ENCODE measurements around the gene C5orf15. TPM values are rescaled to one million over a fixed set of nuclear protein-coding genes. Genes with fewer than 3 reads are reported as not detected.

C5orf15 gene
- total and polyA plus RNA-seq, 7 experiments from 2014 or later: 11.1 to 33.6 (median 17.9) TPM

GRCh38 chr5:134000696-134001453 lies 32.5 kb upstream of the C5orf15 start:
- Mint-ChIP-seq H3K4me1 (peaks cover 40 to 78% (median 61%) of the 10 kb centered on the region in 7 donors), H3K27me3 (no peaks in the 10 kb centered on the region), H3K27ac (peak overlapping the region in 3 of 9 donors; percentile 9 to 38 (median 16)), H3K4me3 (peak overlapping the region in 3 of 10 donors; percentile 25 to 51 (median 42)), H3K36me3 (peaks cover 0 to 10% (median 0%) of the 10 kb centered on the region in 5 donors), H3K9me3 (peaks cover 0 to 3% (median 0%) of the 10 kb centered on the region in 11 donors)
- H3K27ac ChIP-seq (ENCODE audit: low read depth, low read length): no peak overlapping the region
- ChIA-PET CTCF (interaction anchor here (0.6 kb wide), 1 partner anchor 360 kb away, joined by 3 read pairs; no protein-coding TSS in a partner anchor), POLR2A (no interaction called here)
- no peaks in the 10 kb centered on the region for H3K27me3 ChIP-seq (ENCODE audit: control insufficient read depth in 2 of 2, insufficient read depth in 2 of 2, low read length in 2 of 2)
- intact Hi-C loops (cut with micrococcal nuclease): loop anchor here (5.0 to 10.0 kb wide), 3 partner anchors 374 to 1254 kb away; partner anchors contain the start of genes C5orf24 (in 1 of the 2), CCNI2 (in 1 of the 2) and UBE2B (in 1 of the 2)
- H3K9me3 ChIP-seq (ENCODE audit: control insufficient read depth in 2 of 3, low read length in 3 of 3): no peaks in the 10 kb centered on the region
- H3K36me3 ChIP-seq (ENCODE audit: control insufficient read depth in 2 of 3, insufficient read depth in 3 of 3, low read length in 3 of 3): peaks cover 0 to 5% (median 0%) of the 10 kb centered on the region in 3 experiments
- no peak for ATAC-seq
- H3K4me1 ChIP-seq (ENCODE audit: control insufficient read depth in 2 of 2, insufficient read depth in 2 of 2, low read length in 2 of 2): peaks cover 21 to 26% of the 10 kb centered on the region in 2 donors
- no peak for DNase-seq
- no peak overlapping the region for H3K4me3 ChIP-seq (ENCODE audit: low read length)

GRCh38 chr5:134000091-134000511 lies 31.7 kb upstream of the C5orf15 start:
- Mint-ChIP-seq H3K27me3 (no peaks in the 10 kb centered on the region), H3K4me1 (peaks cover 42 to 78% (median 60%) of the 10 kb centered on the region in 7 donors), H3K27ac (peak overlapping the region in 3 of 9 donors; percentile 3 to 60 (median 51)), H3K36me3 (peaks cover 0 to 8% (median 0%) of the 10 kb centered on the region in 5 donors), H3K9me3 (peaks cover 0 to 3% (median 0%) of the 10 kb centered on the region in 11 donors), H3K4me3 (peak overlapping the region in 1 of 10 donors; percentile 17)
- Histone ChIP-seq H3K4me3 (ENCODE audit: low read length) (no peak overlapping the region), H3K9me3 (ENCODE audit: control insufficient read depth in 2 of 3, low read length in 3 of 3) (no peaks in the 10 kb centered on the region), H3K27ac (ENCODE audit: low read depth, low read length) (no peak overlapping the region), H3K27me3 (ENCODE audit: control insufficient read depth in 2 of 2, insufficient read depth in 2 of 2, low read length in 2 of 2) (no peaks in the 10 kb centered on the region), H3K4me1 (ENCODE audit: control insufficient read depth in 2 of 2, insufficient read depth in 2 of 2, low read length in 2 of 2) (peaks cover 20 to 22% of the 10 kb centered on the region in 2 donors), H3K36me3 (ENCODE audit: control insufficient read depth in 2 of 3, insufficient read depth in 3 of 3, low read length in 3 of 3) (peaks cover 0 to 5% (median 0%) of the 10 kb centered on the region in 3 experiments)
- ATAC-seq: no peak
- CTCF ChIA-PET: no interaction called here
- POLR2A ChIA-PET: interaction anchor here (0.6 kb wide), 1 partner anchor 9 kb away, joined by 3 read pairs; no protein-coding TSS in a partner anchor
- DNase-seq: no peak
- intact Hi-C loops (cut with micrococcal nuclease): loop anchor here (5.0 to 10.0 kb wide), 3 partner anchors 375 to 1253 kb away; partner anchors contain the start of genes C5orf24 (in 1 of the 2), CCNI2 (in 1 of the 2) and UBE2B (in 1 of the 2)

- ChIA-PET CTCF (interaction anchor here (1.1 kb wide), 1 partner anchor 28 kb away, joined by 4 read pairs; no protein-coding TSS in a partner anchor), POLR2A (interaction anchor here (0.8 to 1.3 kb wide), 3 partner anchors 30 to 178 kb away, joined by 3 to 5 read pairs (median 3); partner anchors contain the start of gene SKP1)
- Mint-ChIP-seq H3K9me3 (peaks cover 0 to 3% (median 0%) of the 10 kb centered on the region in 11 donors), H3K27me3 (no peaks in the 10 kb centered on the region), H3K4me3 (no peak overlapping the region), H3K4me1 (peaks cover 50 to 90% (median 73%) of the 10 kb centered on the region in 7 donors), H3K27ac (peak overlapping the region in 3 of 9 donors; percentile 28 to 72 (median 38)), H3K36me3 (peaks cover 0 to 8% (median 0%) of the 10 kb centered on the region in 5 donors)
- Histone ChIP-seq H3K27me3 (ENCODE audit: control insufficient read depth in 2 of 2, insufficient read depth in 2 of 2, low read length in 2 of 2) (no peaks in the 10 kb centered on the region), H3K4me3 (ENCODE audit: low read length) (no peak overlapping the region), H3K9me3 (ENCODE audit: control insufficient read depth in 2 of 3, low read length in 3 of 3) (no peaks in the 10 kb centered on the region), H3K36me3 (ENCODE audit: control insufficient read depth in 2 of 3, insufficient read depth in 3 of 3, low read length in 3 of 3) (peaks cover 0 to 5% (median 0%) of the 10 kb centered on the region in 3 experiments), H3K27ac (ENCODE audit: low read depth, low read length) (no peak overlapping the region), H3K4me1 (ENCODE audit: control insufficient read depth in 2 of 2, insufficient read depth in 2 of 2, low read length in 2 of 2) (peaks cover 19 to 22% of the 10 kb centered on the region in 2 donors)
- intact Hi-C loops (cut with micrococcal nuclease): no loop called here
- no peak for DNase-seq
- no peak for ATAC-seq
Observed at GRCh38 chr5:133998807-133999206, 30.4 kb upstream of the C5orf15 start.

- peak overlapping the region in 1 of 10 donors; percentile 10 for H3K4me3 Mint-ChIP-seq
- peak overlapping the region in 1 of 9 donors; percentile 28 for H3K27ac Mint-ChIP-seq
- ATAC-seq (no peak), DNase-seq (no peak)
- peaks cover 11 to 16% of the 10 kb centered on the region in 2 donors for H3K4me1 ChIP-seq (ENCODE audit: control insufficient read depth in 2 of 2, insufficient read depth in 2 of 2, low read length in 2 of 2)
- H3K36me3 ChIP-seq (ENCODE audit: control insufficient read depth in 2 of 3, insufficient read depth in 3 of 3, low read length in 3 of 3): peaks cover 0 to 5% (median 0%) of the 10 kb centered on the region in 3 experiments
- H3K4me3 ChIP-seq (ENCODE audit: low read length): no peak overlapping the region
- intact Hi-C loops (cut with micrococcal nuclease): no loop called here
- H3K4me1 Mint-ChIP-seq: peaks cover 43 to 90% (median 73%) of the 10 kb centered on the region in 7 donors
- CTCF ChIA-PET: interaction anchor here (0.6 to 1.1 kb wide), 4 partner anchors 15 to 396 kb away, joined by 3 to 5 read pairs (median 4); no protein-coding TSS in a partner anchor
- no peaks in the 10 kb centered on the region for H3K9me3 ChIP-seq (ENCODE audit: control insufficient read depth in 2 of 3, low read length in 3 of 3)
- no peaks in the 10 kb centered on the region for H3K9me3 Mint-ChIP-seq
- peaks cover 0 to 7% (median 0%) of the 10 kb centered on the region in 5 donors for H3K36me3 Mint-ChIP-seq
- no peak overlapping the region for H3K27ac ChIP-seq (ENCODE audit: low read depth, low read length)
- POLR2A ChIA-PET: interaction anchor here (0.8 to 1.3 kb wide), 4 partner anchors 29 to 179 kb away, joined by 3 to 5 read pairs (median 3); partner anchors contain the start of gene SKP1
- H3K27me3 Mint-ChIP-seq: no peaks in the 10 kb centered on the region
- H3K27me3 ChIP-seq (ENCODE audit: control insufficient read depth in 2 of 2, insufficient read depth in 2 of 2, low read length in 2 of 2): no peaks in the 10 kb centered on the region
Observed at GRCh38 chr5:133998042-133998441, 29.6 kb upstream of the C5orf15 start.

- peak overlapping the region in 1 of 10 donors; percentile 48 for H3K4me3 Mint-ChIP-seq
- no peak for DNase-seq
Observed at GRCh38 chr5:133996683-133997252, 28.3 kb upstream of the C5orf15 start.

More at GRCh38 chr5:133996683-133997252, 28.3 kb upstream of the C5orf15 start:
- peaks cover 0 to 5% (median 0%) of the 10 kb centered on the region in 3 experiments for H3K36me3 ChIP-seq (ENCODE audit: control insufficient read depth in 2 of 3, insufficient read depth in 3 of 3, low read length in 3 of 3)
- H3K9me3 ChIP-seq (ENCODE audit: control insufficient read depth in 2 of 3, low read length in 3 of 3): no peaks in the 10 kb centered on the region
- H3K36me3 Mint-ChIP-seq: peaks cover 0 to 5% (median 0%) of the 10 kb centered on the region in 5 donors
- no peaks in the 10 kb centered on the region for H3K9me3 Mint-ChIP-seq
- ATAC-seq: no peak
- no peaks in the 10 kb centered on the region for H3K27me3 Mint-ChIP-seq
- ChIA-PET POLR2A (interaction anchor here (0.6 to 1.3 kb wide), 3 partner anchors 10 to 27 kb away, joined by 3 to 4 read pairs (median 4); no protein-coding TSS in a partner anchor), CTCF (interaction anchor here (1.0 kb wide), 1 partner anchor 15 kb away, joined by 3 read pairs; no protein-coding TSS in a partner anchor)
- H3K4me1 Mint-ChIP-seq: peaks cover 40 to 83% (median 67%) of the 10 kb centered on the region in 7 donors
- H3K4me3 ChIP-seq (ENCODE audit: low read length): no peak overlapping the region
- peaks cover 5 to 9% of the 10 kb centered on the region in 2 donors for H3K4me1 ChIP-seq (ENCODE audit: control insufficient read depth in 2 of 2, insufficient read depth in 2 of 2, low read length in 2 of 2)
- no peaks in the 10 kb centered on the region for H3K27me3 ChIP-seq (ENCODE audit: control insufficient read depth in 2 of 2, insufficient read depth in 2 of 2, low read length in 2 of 2)
- intact Hi-C loops (cut with micrococcal nuclease): no loop called here
- peak overlapping the region in 3 of 9 donors; percentile 4 to 41 (median 36) for H3K27ac Mint-ChIP-seq
- no peak overlapping the region for H3K27ac ChIP-seq (ENCODE audit: low read depth, low read length)

Measured in naive thymus-derived CD4-positive, alpha-beta T cell (primary cell).